ENCODE measurements around the gene PIK3C2B.

DNA sequence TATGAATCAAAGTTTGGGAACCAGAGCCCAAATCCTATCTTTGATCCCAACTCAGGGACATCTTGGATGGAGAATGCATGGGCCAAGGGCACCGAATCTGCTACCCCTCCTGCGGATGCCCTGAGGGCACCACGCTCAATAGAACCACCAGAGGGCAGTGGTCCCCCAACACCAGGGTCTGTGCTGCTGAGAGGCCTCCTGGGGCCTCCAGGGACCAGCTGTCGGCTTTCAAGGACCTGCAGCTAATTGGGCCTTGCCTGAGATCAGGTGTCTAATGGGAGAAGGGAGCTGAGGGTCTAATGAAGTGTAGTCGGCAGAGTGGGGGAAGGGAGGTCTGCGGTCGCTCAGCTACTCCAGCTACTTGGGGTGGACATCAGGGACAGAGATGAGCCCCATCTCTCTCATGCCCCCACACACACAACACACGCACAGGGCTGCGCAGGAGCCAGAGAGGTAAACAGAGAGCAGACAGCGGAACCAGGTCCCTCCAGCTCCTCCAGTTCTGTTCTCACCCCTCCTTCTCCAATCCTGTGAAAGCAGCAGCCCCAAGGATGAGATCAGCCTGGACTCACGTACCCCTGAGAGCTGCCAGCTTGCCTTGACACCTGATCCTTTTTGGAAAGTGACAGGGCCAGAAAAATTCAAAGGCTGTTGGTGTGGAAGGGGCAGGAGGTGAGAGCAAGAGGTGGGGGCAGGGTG is 48.0 kb downstream of the PIK3C2B start:
- TF ChIP-seq, protein P1, sequence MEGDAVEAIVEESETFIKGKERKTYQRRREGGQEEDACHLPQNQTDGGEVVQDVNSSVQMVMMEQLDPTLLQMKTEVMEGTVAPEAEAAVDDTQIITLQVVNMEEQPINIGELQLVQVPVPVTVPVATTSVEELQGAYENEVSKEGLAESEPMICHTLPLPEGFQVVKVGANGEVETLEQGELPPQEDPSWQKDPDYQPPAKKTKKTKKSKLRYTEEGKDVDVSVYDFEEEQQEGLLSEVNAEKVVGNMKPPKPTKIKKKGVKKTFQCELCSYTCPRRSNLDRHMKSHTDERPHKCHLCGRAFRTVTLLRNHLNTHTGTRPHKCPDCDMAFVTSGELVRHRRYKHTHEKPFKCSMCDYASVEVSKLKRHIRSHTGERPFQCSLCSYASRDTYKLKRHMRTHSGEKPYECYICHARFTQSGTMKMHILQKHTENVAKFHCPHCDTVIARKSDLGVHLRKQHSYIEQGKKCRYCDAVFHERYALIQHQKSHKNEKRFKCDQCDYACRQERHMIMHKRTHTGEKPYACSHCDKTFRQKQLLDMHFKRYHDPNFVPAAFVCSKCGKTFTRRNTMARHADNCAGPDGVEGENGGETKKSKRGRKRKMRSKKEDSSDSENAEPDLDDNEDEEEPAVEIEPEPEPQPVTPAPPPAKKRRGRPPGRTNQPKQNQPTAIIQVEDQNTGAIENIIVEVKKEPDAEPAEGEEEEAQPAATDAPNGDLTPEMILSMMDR (IDR thresholded peaks at IDR 0.05), result peak; percentile 89
- TF ChIP-seq EZH2 (IDR thresholded peaks at IDR 0.05; ENCODE audit: borderline replicate concordance, insufficient read depth, low read depth, low read length, poor library complexity, severe bottlenecking), result no peak
